ENCODE measurements around the gene BRMS1.

GRCh38 chr11:66393954-66394353, 49.0 kb upstream of the BRMS1 start:
- no peak for TF ChIP-seq CTCF (IDR thresholded peaks at IDR 0.05; ENCODE audit: low read length)
- TF ChIP-seq EZH2 (IDR thresholded peaks at IDR 0.05; ENCODE audit: borderline replicate concordance, low read length): no peak
